ENCODE measurements around the gene LRIG1.

GRCh38 chr3:66479532-66479947, 21.3 kb downstream of the LRIG1 start:
- TF ChIP-seq CTCF (IDR thresholded peaks at IDR 0.05; ENCODE audit: poor library complexity) (no peak), EZH2 (IDR thresholded peaks at IDR 0.05; ENCODE audit: borderline replicate concordance) (no peak)
